ENCODE measurements around the gene NFIA. TPM values are rescaled to one million over a fixed set of nuclear protein-coding genes. Genes with fewer than 3 reads are reported as not detected.

Gene NFIA
- total RNA-seq, 4 donors from 2014 or later = 134 to 183 (median 148) TPM

GRCh38 chr1:61093525-61094137 lies 11.3 kb downstream of the NFIA start:
- Histone ChIP-seq H3K9me3 (no peaks in the 10 kb centered on the region), H3K27ac (replicated peaks in 1 of 4) (peak overlapping the region; percentile 39 to 97 (median 57)), H3K27me3 (no peaks in the 10 kb centered on the region), H3K36me3 (peaks cover 2 to 7% (median 5%) of the 10 kb centered on the region in 4 donors), H3K4me1 (peaks cover 49 to 100% (median 92%) of the 10 kb centered on the region in 4 donors), H3K4me3 (peak overlapping the region; percentile 2 to 26 (median 18))
- intact Hi-C loops (cut with DNase I) = no loop called here
- TF ChIP-seq EP300 (IDR thresholded peaks at IDR 0.05) (no peak), POLR2A (IDR thresholded peaks at IDR 0.05; ENCODE audit: low read depth) (no peak), CTCF (IDR thresholded peaks at IDR 0.05) (no peak), POLR2AphosphoS5 (IDR thresholded peaks at IDR 0.05) (no peak)
- no peak for DNase-seq (ENCODE audit: extremely low spot score)
- WGBS = 47% methylated on average over 2 of the region's 2 CpGs

- no peak for DNase-seq (ENCODE audit: extremely low spot score)
- intact Hi-C loops (cut with DNase I) = no loop called here
- H3K4me1 ChIP-seq = peaks cover 55 to 96% (median 87%) of the 10 kb centered on the region in 4 donors
- peak overlapping the region; percentile 39 to 97 (median 57) for H3K27ac ChIP-seq (replicated peaks in 1 of 4)
- no peaks in the 10 kb centered on the region for H3K9me3 ChIP-seq
- no peaks in the 10 kb centered on the region for H3K27me3 ChIP-seq
- TF ChIP-seq POLR2A (IDR thresholded peaks at IDR 0.05; ENCODE audit: low read depth) (no peak), POLR2AphosphoS5 (IDR thresholded peaks at IDR 0.05) (no peak), CTCF (IDR thresholded peaks at IDR 0.05) (no peak), EP300 (IDR thresholded peaks at IDR 0.05) (no peak)
- H3K4me3 ChIP-seq = peak overlapping the region in 3 of 4 donors; percentile 13 to 26 (median 24)
- WGBS = 34% methylated on average over 4 of the region's 4 CpGs
- H3K36me3 ChIP-seq = no peaks in the 10 kb centered on the region
Observed at GRCh38 chr1:61094677-61095469, 12.5 kb downstream of the NFIA start.

DNA sequence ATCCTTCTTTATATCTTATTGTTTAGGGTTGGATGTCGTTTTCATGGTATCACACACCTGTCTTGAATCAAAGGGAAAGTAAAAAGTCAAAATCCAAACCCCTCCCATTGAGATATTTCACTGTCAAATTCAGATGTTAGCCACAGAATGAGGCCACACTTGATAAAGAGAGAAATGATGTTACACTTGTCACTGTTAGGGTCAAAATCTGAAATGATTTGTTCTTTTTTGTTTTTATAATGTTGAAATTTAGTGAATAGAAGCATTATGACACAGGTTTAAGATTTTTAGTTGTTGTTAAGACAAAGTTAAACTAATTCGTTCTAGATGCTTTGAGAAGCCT lies 13.1 kb downstream of the NFIA start:
- Histone ChIP-seq H3K9me3 (no peaks in the 10 kb centered on the region), H3K27me3 (no peaks in the 10 kb centered on the region), H3K36me3 (no peaks in the 10 kb centered on the region), H3K27ac (replicated peaks in 1 of 4) (peak overlapping the region; percentile 39 to 97 (median 57)), H3K4me3 (peak overlapping the region in 3 of 4 donors; percentile 13 to 26 (median 24)), H3K4me1 (peaks cover 57 to 96% (median 87%) of the 10 kb centered on the region in 4 donors)
- WGBS = 41% methylated on average over 2 of the region's 2 CpGs
- TF ChIP-seq CTCF (IDR thresholded peaks at IDR 0.05) (no peak), POLR2AphosphoS5 (IDR thresholded peaks at IDR 0.05) (no peak), EP300 (IDR thresholded peaks at IDR 0.05) (no peak), POLR2A (IDR thresholded peaks at IDR 0.05; ENCODE audit: low read depth) (no peak)
- no peak for DNase-seq (ENCODE audit: extremely low spot score)
- intact Hi-C loops (cut with DNase I) = no loop called here

DNA sequence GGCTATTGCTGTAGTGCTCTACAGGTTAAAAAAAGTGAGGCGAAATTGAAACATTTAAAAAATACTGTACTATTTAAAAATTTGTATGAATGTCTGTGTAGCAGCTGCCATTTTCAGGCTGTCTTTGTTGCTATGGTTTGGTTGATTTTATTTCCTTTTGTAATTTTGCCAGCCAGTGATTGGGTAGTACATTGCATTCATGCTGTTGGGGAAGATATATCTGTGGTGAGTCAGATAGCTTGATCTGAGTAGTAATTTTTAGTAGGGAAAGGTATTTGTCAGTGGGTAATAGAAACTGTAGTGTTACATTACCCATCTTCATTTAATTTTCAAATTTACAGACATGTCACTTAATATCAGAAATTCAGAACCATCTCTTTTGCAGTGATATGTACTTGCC lies 15.0 kb downstream of the NFIA start:
- H3K27ac ChIP-seq (replicated peaks in 1 of 4) = no peak overlapping the region
- intact Hi-C loops (cut with DNase I) = no loop called here
- H3K4me3 ChIP-seq = no peak overlapping the region
- WGBS = 100% methylated on average over 1 of the region's 1 CpG
- H3K4me1 ChIP-seq = peaks cover 55 to 96% (median 85%) of the 10 kb centered on the region in 4 donors
- no peaks in the 10 kb centered on the region for H3K9me3 ChIP-seq
- no peak for TF ChIP-seq EP300 (IDR thresholded peaks at IDR 0.05)
- no peak for TF ChIP-seq POLR2A (IDR thresholded peaks at IDR 0.05; ENCODE audit: low read depth)
- TF ChIP-seq POLR2AphosphoS5 (IDR thresholded peaks at IDR 0.05) = no peak
- DNase-seq (ENCODE audit: extremely low spot score) = no peak
- H3K27me3 ChIP-seq = no peaks in the 10 kb centered on the region
- H3K36me3 ChIP-seq = no peaks in the 10 kb centered on the region

- H3K27ac ChIP-seq (replicated peaks in 1 of 4) = no peak overlapping the region
- H3K27me3 ChIP-seq = no peaks in the 10 kb centered on the region
- no peak for DNase-seq (ENCODE audit: extremely low spot score)
- TF ChIP-seq POLR2AphosphoS5 (IDR thresholded peaks at IDR 0.05) = no peak
- intact Hi-C loops (cut with DNase I) = no loop called here
- H3K4me3 ChIP-seq = no peak overlapping the region
- H3K4me1 ChIP-seq = peaks cover 54 to 96% (median 85%) of the 10 kb centered on the region in 4 donors
- H3K9me3 ChIP-seq = no peaks in the 10 kb centered on the region
- WGBS = 55% methylated on average over 1 of the region's 1 CpG
- no peaks in the 10 kb centered on the region for H3K36me3 ChIP-seq
Observed at GRCh38 chr1:61097722-61098121, 15.4 kb downstream of the NFIA start.

Measured in esophagus muscularis mucosa (tissue), 4 donors.